Body of pancreas (tissue), 4 donors: ENCODE measurements around the gene NKX2-2. TPM values are rescaled to one million over a fixed set of nuclear protein-coding genes. Genes with fewer than 3 reads are reported as not detected.
"Not testable (repeated sequence)": the region's sequence is repeated elsewhere in the genome, so short reads cannot be mapped to it uniquely, and the experiment has no call there.

ENCODE experiments used
- ATAC-seq: fragments of 150-250 bp; one replicate; pipeline ENCODE4 v1.9.1; 2016
- DNase-seq, 4 donors: peaks; one replicate each; pipeline ENCODE4 v3.0.0-alpha.2; 2019
- H3K27ac ChIP-seq, 4 donors: fragments of 200-600 bp; sonication (generic); 1 replicate in 3 of 4; 2 replicates in 1 of 4; pipeline versions ENCODE4 v1.5.1 to v1.6.1; 2016 to 2019; ENCODE audit warnings: mild to moderate bottlenecking in 1 of 4, mixed read lengths in 1 of 4, moderate library complexity in 1 of 4
- H3K27me3 ChIP-seq, 2 donors: fragments of 200-600 bp; sonication (generic); one replicate each; pipeline ENCODE4 v1.6.0; 2016; ENCODE audit warnings: mild to moderate bottlenecking in 1 of 2
- H3K36me3 ChIP-seq, 2 donors: fragments of 200-600 bp; sonication (generic); replicated peaks in 1 of 2; 2 replicates each; pipeline ENCODE4 v1.5.1; 2016; ENCODE audit warnings: low read depth in 2 of 2; ENCODE audit not compliant: insufficient read depth in 1 of 2
- H3K4me1 ChIP-seq: fragments of 200-600 bp; sonication (generic); one replicate; pipeline ENCODE4 v1.6.0; 2016
- H3K4me3 ChIP-seq, 2 donors: fragments of 200-600 bp; sonication (generic); 1 replicate in 1 of 2; 2 replicates in 1 of 2; pipeline ENCODE4 v1.5.1; 2016 to 2019
- H3K9me3 ChIP-seq, 3 donors: fragments of 200-600 bp; sonication (generic); 1 replicate in 2 of 3; 2 replicates in 1 of 3; pipeline ENCODE4 v1.5.1; 2016
- POLR2A ChIP-seq, 3 donors: fragments of 450-650 bp; IDR thresholded peaks; one replicate each; pipeline ENCODE4 v1.6.1; 2016; ENCODE audit warnings: antibody characterized with exemption in 3 of 3, mild to moderate bottlenecking in 2 of 3
- WGBS, 2 donors: methylation state at CpG; one replicate each; pipeline ENCODE4 v1.1.5; 2017; 5-methylcytosine and 5-hydroxymethylcytosine counted together
- intact Hi-C: fragments of 100-400 bp; cut with DNase I; formaldehyde crosslinking; loops from one replicate; pipeline ENCODE4 v1.15.1; 2023
- total RNA-seq, 2 donors: library from RNA; depleted of rRNA; stranded (reverse); fragments of >200 nt; gene quantifications; one replicate each; pipeline ENCODE4 v1.1.0, GENCODE V29; 2016
- TF ChIP-seq, protein P1 (sequence below), 7 experiments: fragments of 450-650 bp in 4 of 7; fragments of 200-600 bp in 3 of 7; sonication (generic) in 3 of 7; IDR thresholded peaks; one replicate each; pipeline ENCODE4 v1.5.1; 2016 to 2019; ENCODE audit warnings: antibody characterized with exemption in 7 of 7

NKX2-2 gene
- total RNA-seq, 2 donors from 2014 or later = 3.1 to 9.6 TPM

GRCh38 chr20:21496452-21496851 lies 17.4 kb downstream of the NKX2-2 start:
- Histone ChIP-seq H3K4me3 (no peak overlapping the region), H3K4me1 (no peaks in the 10 kb centered on the region), H3K9me3 (no peaks in the 10 kb centered on the region), H3K27ac (no peak overlapping the region), H3K27me3 (no peaks in the 10 kb centered on the region), H3K36me3 (no peaks in the 10 kb centered on the region)
- intact Hi-C loops = no loop called here
- 78 to 83% methylated on average over 5 of the region's 5 CpGs for WGBS, 2 donors
- no peak for DNase-seq
- no peak for TF ChIP-seq POLR2A (IDR thresholded peaks at IDR 0.05)
- TF ChIP-seq, protein P1, sequence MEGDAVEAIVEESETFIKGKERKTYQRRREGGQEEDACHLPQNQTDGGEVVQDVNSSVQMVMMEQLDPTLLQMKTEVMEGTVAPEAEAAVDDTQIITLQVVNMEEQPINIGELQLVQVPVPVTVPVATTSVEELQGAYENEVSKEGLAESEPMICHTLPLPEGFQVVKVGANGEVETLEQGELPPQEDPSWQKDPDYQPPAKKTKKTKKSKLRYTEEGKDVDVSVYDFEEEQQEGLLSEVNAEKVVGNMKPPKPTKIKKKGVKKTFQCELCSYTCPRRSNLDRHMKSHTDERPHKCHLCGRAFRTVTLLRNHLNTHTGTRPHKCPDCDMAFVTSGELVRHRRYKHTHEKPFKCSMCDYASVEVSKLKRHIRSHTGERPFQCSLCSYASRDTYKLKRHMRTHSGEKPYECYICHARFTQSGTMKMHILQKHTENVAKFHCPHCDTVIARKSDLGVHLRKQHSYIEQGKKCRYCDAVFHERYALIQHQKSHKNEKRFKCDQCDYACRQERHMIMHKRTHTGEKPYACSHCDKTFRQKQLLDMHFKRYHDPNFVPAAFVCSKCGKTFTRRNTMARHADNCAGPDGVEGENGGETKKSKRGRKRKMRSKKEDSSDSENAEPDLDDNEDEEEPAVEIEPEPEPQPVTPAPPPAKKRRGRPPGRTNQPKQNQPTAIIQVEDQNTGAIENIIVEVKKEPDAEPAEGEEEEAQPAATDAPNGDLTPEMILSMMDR (IDR thresholded peaks at IDR 0.05) = no peak
- no peak for ATAC-seq

DNA sequence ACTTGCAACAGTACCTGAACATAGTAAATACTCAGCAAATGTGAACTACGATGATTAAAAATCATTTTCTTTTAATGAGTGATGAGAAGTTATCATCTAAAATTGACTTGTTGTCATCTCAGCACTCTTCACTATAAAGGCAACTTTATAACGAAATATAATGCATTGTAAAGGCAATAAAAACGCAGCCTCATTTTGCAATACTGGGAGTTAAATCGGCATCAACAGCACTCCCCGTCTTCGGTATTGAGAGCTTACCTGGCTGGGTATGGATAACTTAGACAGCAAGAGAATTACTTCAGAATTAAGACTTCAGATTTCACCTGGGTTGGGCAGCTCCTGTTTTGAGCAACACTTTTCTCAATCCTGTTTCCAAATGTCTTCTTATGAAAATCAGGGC lies 20.8 kb downstream of the NKX2-2 start:
- Histone ChIP-seq H3K27ac (no peak overlapping the region), H3K27me3 (no peaks in the 10 kb centered on the region), H3K9me3 (no peaks in the 10 kb centered on the region), H3K36me3 (no peaks in the 10 kb centered on the region), H3K4me3 (no peak overlapping the region), H3K4me1 (no peaks in the 10 kb centered on the region)
- TF ChIP-seq POLR2A (IDR thresholded peaks at IDR 0.05) = no peak
- TF ChIP-seq, protein P1 (IDR thresholded peaks at IDR 0.05) = no peak
- no peak for DNase-seq
- ATAC-seq = no peak
- WGBS, 2 donors = 76 to 78% methylated on average over 6 of the region's 6 CpGs
- intact Hi-C loops = no loop called here

DNA sequence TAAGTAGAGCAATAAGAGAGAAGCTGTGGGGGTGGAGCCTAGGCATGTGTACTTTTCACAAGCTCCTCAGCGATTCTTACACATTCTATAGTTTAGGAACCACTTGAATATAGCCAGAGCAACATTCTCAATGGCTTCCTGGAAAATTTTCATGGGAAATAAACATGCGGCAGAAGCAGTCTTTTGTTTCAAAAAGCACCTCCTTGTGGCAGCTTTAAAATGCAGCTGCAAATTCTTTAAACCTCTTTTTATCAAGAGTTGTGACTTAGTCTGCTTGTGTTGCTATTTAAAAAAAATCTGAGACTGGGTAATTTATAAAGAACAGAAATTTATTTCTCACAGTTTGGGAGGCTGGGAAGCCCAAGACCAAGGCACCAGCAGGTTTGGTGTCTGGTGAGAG lies 23.8 kb downstream of the NKX2-2 start:
- H3K4me1 ChIP-seq = no peaks in the 10 kb centered on the region
- no peaks in the 10 kb centered on the region for H3K27me3 ChIP-seq
- ATAC-seq = no peak
- intact Hi-C loops = no loop called here
- DNase-seq = no peak
- no peak overlapping the region for H3K27ac ChIP-seq
- no peaks in the 10 kb centered on the region for H3K36me3 ChIP-seq
- H3K9me3 ChIP-seq = no peaks in the 10 kb centered on the region
- 18 to 28% methylated on average over 2 of the region's 2 CpGs for WGBS, 2 donors
- no peak overlapping the region for H3K4me3 ChIP-seq
- TF ChIP-seq, protein P1 (IDR thresholded peaks at IDR 0.05) = peak in 1 of 7 experiments; percentile 11
- TF ChIP-seq POLR2A (IDR thresholded peaks at IDR 0.05) = no peak

- H3K36me3 ChIP-seq, H3K27ac ChIP-seq, H3K4me3 ChIP-seq, DNase-seq, H3K27me3 ChIP-seq, ATAC-seq, H3K4me1 ChIP-seq, H3K9me3 ChIP-seq, intact Hi-C loops: not testable (repeated sequence)
- 91 to 100% methylated on average over 2 of the region's 2 CpGs for WGBS, 2 donors
Measured at GRCh38 chr20:21480144-21480543, 33.7 kb downstream of the NKX2-2 start.

GRCh38 chr20:21465799-21466198 lies 48.1 kb downstream of the NKX2-2 start:
- Histone ChIP-seq H3K4me3 (no peak overlapping the region), H3K27me3 (no peaks in the 10 kb centered on the region), H3K36me3 (no peaks in the 10 kb centered on the region), H3K27ac (no peak overlapping the region), H3K9me3 (no peaks in the 10 kb centered on the region), H3K4me1 (no peaks in the 10 kb centered on the region)
- intact Hi-C loops = no loop called here
- TF ChIP-seq, protein P1 (IDR thresholded peaks at IDR 0.05) = no peak
- no peak for TF ChIP-seq POLR2A (IDR thresholded peaks at IDR 0.05)
- ATAC-seq (no peak), DNase-seq (no peak)
